ENCODE results near the gene IFI27.

DNA sequence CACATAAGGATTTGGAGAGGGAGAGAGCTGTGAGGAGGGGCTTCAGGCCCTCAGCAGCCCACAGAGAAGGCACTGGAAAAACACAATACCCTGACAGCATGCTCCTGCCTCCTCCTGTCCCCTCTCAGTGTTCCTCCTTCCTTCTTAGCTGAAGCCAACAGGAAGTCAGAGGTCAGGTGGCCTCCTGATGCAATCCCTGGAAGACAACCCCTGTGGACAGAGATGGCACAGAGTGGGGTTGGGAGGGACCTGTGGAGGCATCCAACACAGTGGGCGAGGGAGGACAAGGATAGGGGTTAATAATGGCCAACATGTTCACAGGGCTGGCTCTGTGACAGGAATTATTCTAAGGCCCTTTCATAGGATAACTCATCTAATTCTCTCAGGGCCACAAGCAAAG is 34.2 kb downstream of the IFI27 start:
- TF ChIP-seq, protein P1, sequence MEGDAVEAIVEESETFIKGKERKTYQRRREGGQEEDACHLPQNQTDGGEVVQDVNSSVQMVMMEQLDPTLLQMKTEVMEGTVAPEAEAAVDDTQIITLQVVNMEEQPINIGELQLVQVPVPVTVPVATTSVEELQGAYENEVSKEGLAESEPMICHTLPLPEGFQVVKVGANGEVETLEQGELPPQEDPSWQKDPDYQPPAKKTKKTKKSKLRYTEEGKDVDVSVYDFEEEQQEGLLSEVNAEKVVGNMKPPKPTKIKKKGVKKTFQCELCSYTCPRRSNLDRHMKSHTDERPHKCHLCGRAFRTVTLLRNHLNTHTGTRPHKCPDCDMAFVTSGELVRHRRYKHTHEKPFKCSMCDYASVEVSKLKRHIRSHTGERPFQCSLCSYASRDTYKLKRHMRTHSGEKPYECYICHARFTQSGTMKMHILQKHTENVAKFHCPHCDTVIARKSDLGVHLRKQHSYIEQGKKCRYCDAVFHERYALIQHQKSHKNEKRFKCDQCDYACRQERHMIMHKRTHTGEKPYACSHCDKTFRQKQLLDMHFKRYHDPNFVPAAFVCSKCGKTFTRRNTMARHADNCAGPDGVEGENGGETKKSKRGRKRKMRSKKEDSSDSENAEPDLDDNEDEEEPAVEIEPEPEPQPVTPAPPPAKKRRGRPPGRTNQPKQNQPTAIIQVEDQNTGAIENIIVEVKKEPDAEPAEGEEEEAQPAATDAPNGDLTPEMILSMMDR (IDR thresholded peaks at IDR 0.05): no peak
- TF ChIP-seq POLR2AphosphoS5 (IDR thresholded peaks at IDR 0.05) (no peak), EP300 (IDR thresholded peaks at IDR 0.05) (no peak), POLR2A (IDR thresholded peaks at IDR 0.05; ENCODE audit: low read depth) (no peak)
